Cardiac fibroblast (primary cell): ENCODE data around the gene RBMS3.
"Not testable (repeated sequence)": the region's sequence is repeated elsewhere in the genome, so short reads cannot be mapped to it uniquely, and the experiment has no call there.

Source experiments
- DNase-seq, 2 donors: peaks; one replicate each; pipeline versions ENCODE4 v3.0.0 to v3.0.0-alpha.2; 2010; ENCODE audit warnings: low read depth in 2 of 2
- H3K4me3 ChIP-seq, 2 donors: replicated peaks in 1 of 2; 1 replicate in 1 of 2; 2 replicates in 1 of 2; pipeline ENCODE4 v1.5.1; 2011; ENCODE audit warnings: low read depth in 2 of 2, low read length in 2 of 2, mild to moderate bottlenecking in 2 of 2, moderate library complexity in 1 of 2
- CTCF ChIP-seq: IDR thresholded peaks from one replicate; pipeline ENCODE4 v1.5.1; 2011; ENCODE audit warnings: low read depth, mild to moderate bottlenecking, low read length, inconsistent platforms

RBMS3 gene

GRCh38 chr3:29280404-29281093 is at the start of gene RBMS3:
TSS of gene RBMS3 (plus strand) at chr3:29281071.
- peak; percentile 69 for TF ChIP-seq CTCF
- peak; percentile 98 to 99 for DNase-seq
- peak within 1 kb of the TSS; percentile 73 to 74 for H3K4me3 ChIP-seq

GRCh38 chr3:29233126-29233525 is 47.7 kb upstream of the RBMS3 start:
- not testable (repeated sequence) for H3K4me3 ChIP-seq
- peak; percentile 47 to 65 for DNase-seq

- no peak overlapping the region for H3K4me3 ChIP-seq
- DNase-seq: no peak
- no peak for TF ChIP-seq CTCF
These were observed 44.6 kb upstream of the RBMS3 start for GRCh38 chr3:29236146-29236840.

- H3K4me3 ChIP-seq: no peak overlapping the region
- TF ChIP-seq CTCF: no peak
- peak in 1 of 2 donors; percentile 47 for DNase-seq
These were observed 41.5 kb upstream of the RBMS3 start for GRCh38 chr3:29239376-29239775.

GRCh38 chr3:29240248-29240647 is 40.6 kb upstream of the RBMS3 start:
- peak; percentile 77 to 81 for DNase-seq
- no peak for TF ChIP-seq CTCF
- H3K4me3 ChIP-seq: no peak overlapping the region

GRCh38 chr3:29240887-29241286 is 40.0 kb upstream of the RBMS3 start:
- TF ChIP-seq CTCF: no peak
- H3K4me3 ChIP-seq: no peak overlapping the region
- no peak for DNase-seq

GRCh38 chr3:29241855-29242254 is 39.0 kb upstream of the RBMS3 start:
- DNase-seq: no peak
- H3K4me3 ChIP-seq: no peak overlapping the region
- no peak for TF ChIP-seq CTCF
